GM13976 (cell line): ENCODE data around the gene STK26.

Experiments
- DNase-seq: peaks from one replicate; pipeline ENCODE4 v3.0.0; 2012; ENCODE audit warnings: low spot score
- CTCF ChIP-seq: IDR thresholded peaks from 2 replicates; pipeline ENCODE4 v1.5.1; 2012; ENCODE audit warnings: borderline replicate concordance, mild to moderate bottlenecking; ENCODE audit not compliant: insufficient read depth; ENCODE audit errors: extremely low read depth, missing control alignments, control extremely low read depth
- in situ Hi-C: fragments of 300-500 bp; cut with MboI; formaldehyde crosslinking; loops from one replicate; pipeline ENCODE4 v1.12.0; 2022; ENCODE audit warnings: low sequenced_read_pairs, mixed read lengths, inconsistent platforms; ENCODE audit not compliant: unreplicated experiment

The STK26 gene

GRCh38 chrX:132063862-132064261 is 40.8 kb downstream of the STK26 start:
- in situ Hi-C loops = no loop called here
- DNase-seq = no peak
- no peak for TF ChIP-seq CTCF

GRCh38 chrX:132068405-132068804 is 45.3 kb downstream of the STK26 start:
- in situ Hi-C loops = no loop called here
- no peak for TF ChIP-seq CTCF
- DNase-seq = no peak

DNA sequence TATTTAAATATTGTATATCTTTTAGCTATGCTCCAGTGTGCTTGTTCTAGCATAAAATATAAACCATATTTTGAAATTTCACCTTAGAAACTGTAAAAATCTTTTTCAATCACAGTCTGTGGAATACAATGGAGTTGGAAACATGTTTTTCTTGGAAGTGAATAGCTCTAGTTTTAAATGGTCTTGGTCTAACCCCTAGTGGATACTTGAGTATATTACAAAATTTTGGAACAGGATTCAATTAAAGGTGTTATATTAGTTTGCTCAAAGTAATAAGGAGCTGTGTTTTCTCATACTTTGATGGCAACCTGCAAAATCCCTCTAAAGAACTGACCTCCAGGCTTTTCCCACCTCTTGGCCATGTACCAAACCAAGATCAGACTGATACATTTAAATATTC is 48.2 kb downstream of the STK26 start:
- no peak for TF ChIP-seq CTCF
- no peak for DNase-seq
- in situ Hi-C loops = no loop called here

- DNase-seq = no peak
- in situ Hi-C loops = loop anchor here (25.0 kb wide), 2 partner anchors 215 to 535 kb away; no protein-coding TSS in a partner anchor
- TF ChIP-seq CTCF = no peak
Measured at GRCh38 chrX:132077414-132077813, 54.3 kb downstream of the STK26 start.

GRCh38 chrX:132077912-132078311 is 54.8 kb downstream of the STK26 start:
- DNase-seq = no peak
- in situ Hi-C loops = loop anchor here (25.0 kb wide), 2 partner anchors 216 to 534 kb away; no protein-coding TSS in a partner anchor
- no peak for TF ChIP-seq CTCF

DNA sequence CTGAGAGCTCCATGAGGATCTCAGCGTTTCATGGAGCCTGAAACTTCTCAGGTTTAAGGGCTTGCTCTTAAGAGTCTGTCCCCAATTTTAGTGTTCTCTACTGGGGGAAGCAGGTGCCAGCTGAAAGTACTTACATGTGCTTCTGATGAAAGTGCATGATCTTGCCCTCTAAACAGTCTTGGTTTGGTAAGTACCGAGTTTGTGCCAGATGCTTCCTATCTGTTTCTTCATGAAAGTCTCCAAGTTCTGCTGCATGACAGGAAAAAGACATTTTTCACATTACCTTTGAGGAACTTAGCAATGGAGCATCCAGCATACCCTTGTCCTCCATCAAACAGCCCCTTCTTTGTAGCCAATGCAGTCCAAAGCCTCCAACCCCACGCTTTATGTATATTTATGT is 62.7 kb downstream of the STK26 start:
- no peak for DNase-seq
- TF ChIP-seq CTCF = no peak
- in situ Hi-C loops = loop anchor here (25.0 kb wide), 2 partner anchors 223 to 527 kb away; no protein-coding TSS in a partner anchor
